Measurements from ENCODE around the gene SELENOI.

GRCh38 chr2:26421961-26422360, 76.0 kb downstream of the SELENOI start:
- TF ChIP-seq, protein P1, sequence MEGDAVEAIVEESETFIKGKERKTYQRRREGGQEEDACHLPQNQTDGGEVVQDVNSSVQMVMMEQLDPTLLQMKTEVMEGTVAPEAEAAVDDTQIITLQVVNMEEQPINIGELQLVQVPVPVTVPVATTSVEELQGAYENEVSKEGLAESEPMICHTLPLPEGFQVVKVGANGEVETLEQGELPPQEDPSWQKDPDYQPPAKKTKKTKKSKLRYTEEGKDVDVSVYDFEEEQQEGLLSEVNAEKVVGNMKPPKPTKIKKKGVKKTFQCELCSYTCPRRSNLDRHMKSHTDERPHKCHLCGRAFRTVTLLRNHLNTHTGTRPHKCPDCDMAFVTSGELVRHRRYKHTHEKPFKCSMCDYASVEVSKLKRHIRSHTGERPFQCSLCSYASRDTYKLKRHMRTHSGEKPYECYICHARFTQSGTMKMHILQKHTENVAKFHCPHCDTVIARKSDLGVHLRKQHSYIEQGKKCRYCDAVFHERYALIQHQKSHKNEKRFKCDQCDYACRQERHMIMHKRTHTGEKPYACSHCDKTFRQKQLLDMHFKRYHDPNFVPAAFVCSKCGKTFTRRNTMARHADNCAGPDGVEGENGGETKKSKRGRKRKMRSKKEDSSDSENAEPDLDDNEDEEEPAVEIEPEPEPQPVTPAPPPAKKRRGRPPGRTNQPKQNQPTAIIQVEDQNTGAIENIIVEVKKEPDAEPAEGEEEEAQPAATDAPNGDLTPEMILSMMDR (IDR thresholded peaks at IDR 0.05) = no peak
- TF ChIP-seq EP300 (IDR thresholded peaks at IDR 0.05) (no peak), POLR2A (IDR thresholded peaks at IDR 0.05) (no peak)
